Activated naive CD4-positive, alpha-beta T cell treated with anti-CD3 and anti-CD28 coated beads, Interleukin-2, amount 50 U/mL, for 16 hours (primary cell): ENCODE measurements around the gene MIF4GD.
"Not testable (repeated sequence)": the region's sequence is repeated elsewhere in the genome, so short reads cannot be mapped to it uniquely, and the experiment has no call there.

ENCODE experiments used
- DNase-seq: peaks from one replicate; pipeline ENCODE4 v3.0.0-alpha.2; 2020

MIF4GD gene

GRCh38 chr17:75270966-75271232 is at the start of gene MIF4GD:
Gene MIF4GD, minus strand, starts transcription at chr17:75271231. Its CDS starts 1,036 bp downstream, at chr17:75270195.
- no peak for DNase-seq

- DNase-seq: no peak
These were observed 49.1 kb upstream of the MIF4GD start for GRCh38 chr17:75319904-75320691.

GRCh38 chr17:75318615-75319222 is 47.7 kb upstream of the MIF4GD start:
- no peak for DNase-seq

- no peak for DNase-seq
These were observed 47.2 kb upstream of the MIF4GD start for GRCh38 chr17:75318211-75318610.

- no peak for DNase-seq
These were observed 46.6 kb upstream of the MIF4GD start for GRCh38 chr17:75317671-75318070.

GRCh38 chr17:75316253-75316652 is 45.2 kb upstream of the MIF4GD start:
- no peak for DNase-seq

- DNase-seq: no peak
These were observed 44.7 kb upstream of the MIF4GD start for GRCh38 chr17:75315541-75316243.

GRCh38 chr17:75313941-75314551 is 43.0 kb upstream of the MIF4GD start:
- no peak for DNase-seq

- no peak for DNase-seq
These were observed 38.0 kb upstream of the MIF4GD start for GRCh38 chr17:75308732-75309629.

- DNase-seq: no peak
These were observed 37.1 kb upstream of the MIF4GD start for GRCh38 chr17:75307957-75308731.

- no peak for DNase-seq
These were observed 30.6 kb upstream of the MIF4GD start for GRCh38 chr17:75301502-75302206.

- DNase-seq: no peak
These were observed 30.0 kb upstream of the MIF4GD start for GRCh38 chr17:75301049-75301448.

- DNase-seq: no peak
These were observed 29.2 kb upstream of the MIF4GD start for GRCh38 chr17:75300280-75300679.

GRCh38 chr17:75295201-75296158 is 24.4 kb upstream of the MIF4GD start:
- DNase-seq: no peak

- DNase-seq: not testable (repeated sequence)
These were observed 21.9 kb upstream of the MIF4GD start for GRCh38 chr17:75292810-75293448.

GRCh38 chr17:75289832-75290337 is 18.9 kb upstream of the MIF4GD start:
- peak; percentile 69 for DNase-seq

GRCh38 chr17:75289115-75289831 is 18.2 kb upstream of the MIF4GD start, which contains the start of gene SLC25A19:
Gene SLC25A19, minus strand, starts transcription at chr17:75289433. Its CDS starts 2,669 bp downstream, at chr17:75286764.
- peak; percentile 96 for DNase-seq

- DNase-seq: peak; percentile 49
These were observed 17.7 kb upstream of the MIF4GD start for GRCh38 chr17:75288770-75289114.
